T-helper 22 cell (primary cell): ENCODE results near the gene KDSR.

Source experiments
- DNase-seq: peaks from one replicate; pipeline ENCODE4 v3.0.0-alpha.2; 2020; ENCODE audit warnings: low read depth

The KDSR gene

DNA sequence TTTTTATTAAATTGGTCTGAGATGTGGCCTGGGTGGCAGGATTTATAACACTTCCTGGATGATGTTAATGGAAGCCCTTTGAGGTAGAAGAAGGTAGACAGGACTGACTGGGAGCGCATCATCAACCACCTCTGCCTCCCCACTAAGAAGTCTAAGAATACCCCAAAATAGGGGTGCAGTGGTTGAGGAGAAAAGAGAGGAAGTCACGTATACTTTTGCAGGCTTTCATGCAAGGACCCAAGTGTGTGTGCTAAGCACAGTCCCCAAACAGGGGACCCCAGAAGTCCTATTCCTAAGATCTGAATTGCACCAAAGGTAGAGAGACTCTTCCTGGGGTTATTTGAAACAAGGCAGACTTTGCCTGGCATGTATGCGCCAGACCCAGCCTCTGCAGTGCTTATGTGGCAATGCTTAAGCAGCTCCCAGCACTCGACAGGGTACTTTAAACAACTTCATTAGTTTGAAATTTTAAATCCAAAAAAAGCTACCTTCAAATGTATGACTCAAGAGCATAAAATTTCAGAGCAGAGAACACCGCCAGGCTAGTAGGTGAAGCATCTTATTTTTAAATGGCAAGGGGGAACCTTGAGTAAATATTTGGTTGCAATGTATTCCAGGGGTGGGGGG is 82.7 kb downstream of the KDSR start:
- no peak for DNase-seq

DNA sequence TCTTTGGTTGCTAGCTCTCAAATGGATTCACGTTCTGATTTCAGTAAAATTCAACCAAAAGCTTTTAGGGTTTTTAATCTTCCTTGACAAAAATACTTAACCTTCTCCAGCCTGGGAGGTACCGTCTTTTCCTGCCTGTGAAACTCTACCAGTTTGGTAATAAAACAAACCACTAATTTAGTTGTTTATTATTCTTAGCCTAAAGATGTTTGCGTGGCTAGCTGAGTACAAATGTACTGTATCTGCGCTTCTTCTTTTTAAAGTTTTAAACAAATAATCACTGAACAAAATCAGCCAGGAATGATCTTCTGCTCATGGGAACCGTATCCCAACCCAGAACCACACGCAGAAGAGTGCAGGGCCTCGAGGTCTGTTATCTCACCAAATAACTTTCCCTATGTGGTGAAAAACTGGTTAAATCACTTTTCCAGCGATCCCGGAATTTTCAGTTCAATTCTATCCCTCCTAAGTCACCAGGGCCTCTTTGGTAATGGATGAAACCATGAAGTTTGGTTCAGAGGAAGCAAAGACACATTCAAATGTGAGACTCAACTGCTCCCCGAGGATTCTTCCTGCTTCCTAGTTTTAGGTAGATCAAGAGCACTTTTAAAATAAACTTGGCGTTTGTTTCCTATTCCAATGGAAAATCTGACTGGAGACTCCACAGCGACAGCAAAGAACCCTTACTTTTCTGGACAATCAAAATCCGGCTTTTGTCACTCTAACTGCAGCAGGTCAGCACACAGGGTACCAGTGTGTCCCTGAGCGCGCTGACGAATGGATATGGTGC is 83.5 kb downstream of the KDSR start:
- no peak for DNase-seq

DNA sequence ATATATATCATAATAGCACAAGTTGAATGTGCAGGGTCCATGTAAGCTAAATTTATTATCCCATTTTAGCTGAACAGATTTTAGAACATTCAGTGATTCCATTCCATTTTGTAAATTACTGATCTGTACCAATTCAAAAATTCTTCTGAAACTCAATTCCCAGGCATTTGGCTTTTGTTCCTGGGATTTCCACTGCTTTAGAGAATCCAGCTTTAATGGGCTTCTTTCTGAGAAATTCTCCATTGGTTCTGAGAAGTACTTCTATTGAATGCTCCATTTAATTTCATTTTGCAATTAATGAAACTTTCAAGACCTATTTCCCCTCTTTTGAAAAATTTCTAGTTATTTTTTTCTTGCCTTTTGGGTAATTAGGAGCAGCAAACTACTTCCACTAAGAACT is 84.2 kb downstream of the KDSR start:
- DNase-seq, result no peak
